CD4-positive, alpha-beta T cell treated with Interleukin-21 for 1 hour (primary cell): ENCODE results near the gene FAM135A.
"Not testable (repeated sequence)": the region's sequence is repeated elsewhere in the genome, so short reads cannot be mapped to it uniquely, and the experiment has no call there.

Experiments
- DNase-seq: peaks from one replicate; pipeline ENCODE4 v3.0.0-alpha.2; 2020

FAM135A gene

DNA sequence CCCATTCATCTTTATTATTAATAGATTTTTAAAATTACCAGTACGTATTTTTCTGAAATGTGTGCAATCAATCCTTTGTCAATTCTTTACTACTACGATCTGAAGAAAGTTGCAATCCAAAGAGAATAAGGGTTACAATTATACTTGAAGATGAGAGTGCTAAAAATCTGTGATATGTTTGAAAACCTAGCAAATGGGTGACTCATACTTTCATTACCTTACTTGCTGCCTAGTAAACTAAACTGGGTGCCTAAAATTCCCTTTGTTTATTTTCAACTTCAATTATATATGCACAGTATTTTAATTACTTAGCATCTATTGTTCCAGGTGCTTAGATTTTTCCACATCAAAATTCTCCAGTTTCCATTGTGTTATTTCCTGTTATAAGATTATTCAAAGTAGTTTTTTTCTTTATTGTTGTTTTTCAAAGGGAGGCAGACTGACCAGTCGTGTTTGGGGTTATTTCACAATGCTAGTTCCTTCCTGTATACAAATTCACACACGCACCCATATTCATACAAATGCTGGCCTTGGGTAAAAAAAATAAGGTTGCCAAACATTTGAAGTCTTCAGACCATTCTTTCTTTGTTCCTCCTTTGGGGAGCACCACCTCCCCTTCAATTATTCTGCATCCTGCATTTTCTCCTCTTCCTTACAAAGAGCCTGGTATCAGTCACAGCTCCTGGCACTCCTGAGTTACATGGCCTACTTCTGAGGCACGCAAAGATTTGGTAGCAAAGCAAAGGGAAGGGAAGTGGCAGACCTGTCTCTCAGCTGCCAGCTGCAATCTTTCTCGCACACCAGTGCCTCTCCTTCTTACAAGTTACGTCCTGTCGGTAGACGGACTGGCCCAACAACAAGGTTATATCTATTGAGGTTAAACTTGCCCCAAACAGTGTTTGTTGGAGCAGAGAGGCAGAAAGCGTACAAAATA is 16.2 kb upstream of the FAM135A start:
- DNase-seq, result no peak

DNA sequence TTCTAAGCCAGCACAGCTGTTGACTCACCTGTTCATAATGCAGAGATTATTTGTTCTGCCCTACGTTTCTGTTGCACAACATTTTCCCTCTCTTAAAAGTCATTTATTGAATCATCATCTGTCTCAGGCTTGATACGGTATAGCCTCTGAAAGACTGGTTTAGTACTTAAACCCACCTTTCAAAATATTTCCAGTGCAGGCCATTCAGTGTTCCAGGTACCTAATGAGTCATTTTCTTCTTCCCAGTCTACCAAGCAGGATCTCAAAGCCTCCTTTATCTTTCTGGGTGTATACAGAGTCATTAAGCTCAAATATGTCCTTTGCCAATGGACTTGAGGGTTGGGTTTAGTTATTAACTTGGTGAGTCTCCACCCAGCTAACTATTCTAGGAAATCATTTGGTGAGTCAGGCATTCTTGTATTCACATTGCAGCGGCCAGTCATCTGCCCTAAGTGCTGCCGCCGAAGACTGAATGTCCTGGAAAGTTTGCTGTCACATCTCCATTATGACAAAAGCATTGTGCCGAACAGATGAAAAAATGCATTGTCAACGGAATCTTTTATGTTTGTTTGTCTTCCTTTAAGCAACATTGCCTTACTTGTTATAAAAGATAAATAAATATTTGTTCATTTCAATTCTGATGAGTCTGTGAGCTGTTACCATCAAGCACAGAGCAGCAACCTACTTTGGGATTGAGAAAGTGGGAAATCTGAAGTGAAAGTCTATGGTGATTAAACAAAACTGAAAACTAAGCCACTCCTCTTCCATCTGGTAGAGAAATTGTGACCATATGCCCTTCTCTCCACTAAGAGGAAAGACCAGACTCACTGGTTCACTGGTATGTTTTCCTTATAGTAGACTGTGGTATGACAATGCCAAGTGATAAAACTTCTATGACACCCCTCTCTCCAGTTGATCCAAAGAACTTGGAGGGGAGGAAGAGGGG is 14.3 kb upstream of the FAM135A start:
- no peak for DNase-seq

DNA sequence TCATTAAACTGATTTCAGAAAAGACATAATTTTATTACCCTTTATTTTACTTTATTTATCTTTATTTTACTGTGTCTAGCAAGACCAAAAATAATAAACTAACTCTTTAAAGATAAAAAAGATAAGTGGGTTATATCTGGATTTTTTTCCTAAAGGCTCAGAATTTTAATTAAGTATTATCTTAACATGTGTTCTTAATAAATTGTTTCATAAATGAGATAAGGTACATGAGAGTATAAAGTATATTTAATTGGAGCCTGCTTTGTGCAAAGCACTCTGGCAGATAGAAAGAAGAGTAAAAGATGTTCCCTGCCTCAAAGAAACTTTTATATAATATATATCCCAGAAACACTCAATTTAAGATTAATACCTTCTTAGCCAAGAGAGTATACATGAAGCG is 8.7 kb upstream of the FAM135A start:
- no peak for DNase-seq

DNA sequence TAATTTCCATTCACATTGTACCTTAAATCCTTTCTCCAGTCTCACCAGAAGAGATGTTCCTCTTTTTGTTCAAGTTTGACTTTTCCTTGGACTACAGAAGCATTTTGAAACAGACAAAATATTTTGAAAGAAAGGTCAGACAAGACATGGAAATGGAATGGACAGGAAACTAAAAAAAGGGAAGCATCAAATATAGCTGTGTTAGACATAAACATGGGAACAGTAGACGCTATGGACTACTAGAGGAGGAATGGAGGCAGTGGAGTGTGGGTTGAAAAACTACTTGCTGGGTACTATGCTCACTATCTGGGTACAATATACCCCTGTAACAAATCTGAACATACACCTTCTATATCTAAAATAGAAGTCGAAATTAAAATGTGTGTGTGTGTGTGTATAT is 4.1 kb upstream of the FAM135A start:
- DNase-seq, result no peak

DNA sequence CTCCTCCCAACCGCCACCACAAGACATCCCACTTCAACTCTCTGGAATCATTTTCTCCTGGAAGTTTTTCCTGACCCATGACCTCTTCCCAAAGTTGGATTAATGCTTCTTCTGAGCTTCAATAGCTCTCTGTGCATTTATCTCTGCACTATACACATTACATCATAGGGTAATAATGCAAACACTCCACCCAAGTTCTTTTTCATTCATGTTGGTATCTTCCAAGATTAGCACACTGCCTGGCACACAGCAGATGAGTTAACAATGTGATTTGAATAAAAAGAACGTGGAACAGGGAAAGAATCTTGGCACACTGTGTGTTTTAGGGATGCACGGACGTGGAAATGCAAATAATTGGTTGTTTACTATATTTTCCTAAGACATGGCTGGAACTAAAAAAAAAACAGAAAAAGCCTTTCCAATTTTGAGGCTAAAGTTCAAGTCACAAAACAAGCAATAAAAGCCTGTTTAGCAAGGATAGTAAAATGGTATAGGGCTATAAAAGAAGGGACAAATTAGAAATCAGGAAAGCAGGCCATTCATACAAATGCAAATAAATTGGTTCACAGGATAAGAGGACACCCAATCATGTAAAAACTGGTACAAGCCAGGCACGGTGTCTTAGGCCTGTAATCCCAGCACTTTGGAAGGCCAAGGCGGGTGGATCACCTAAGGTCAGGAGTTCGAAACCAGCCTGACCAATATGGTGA is 1.6 kb upstream of the FAM135A start:
- DNase-seq, result no peak

DNA sequence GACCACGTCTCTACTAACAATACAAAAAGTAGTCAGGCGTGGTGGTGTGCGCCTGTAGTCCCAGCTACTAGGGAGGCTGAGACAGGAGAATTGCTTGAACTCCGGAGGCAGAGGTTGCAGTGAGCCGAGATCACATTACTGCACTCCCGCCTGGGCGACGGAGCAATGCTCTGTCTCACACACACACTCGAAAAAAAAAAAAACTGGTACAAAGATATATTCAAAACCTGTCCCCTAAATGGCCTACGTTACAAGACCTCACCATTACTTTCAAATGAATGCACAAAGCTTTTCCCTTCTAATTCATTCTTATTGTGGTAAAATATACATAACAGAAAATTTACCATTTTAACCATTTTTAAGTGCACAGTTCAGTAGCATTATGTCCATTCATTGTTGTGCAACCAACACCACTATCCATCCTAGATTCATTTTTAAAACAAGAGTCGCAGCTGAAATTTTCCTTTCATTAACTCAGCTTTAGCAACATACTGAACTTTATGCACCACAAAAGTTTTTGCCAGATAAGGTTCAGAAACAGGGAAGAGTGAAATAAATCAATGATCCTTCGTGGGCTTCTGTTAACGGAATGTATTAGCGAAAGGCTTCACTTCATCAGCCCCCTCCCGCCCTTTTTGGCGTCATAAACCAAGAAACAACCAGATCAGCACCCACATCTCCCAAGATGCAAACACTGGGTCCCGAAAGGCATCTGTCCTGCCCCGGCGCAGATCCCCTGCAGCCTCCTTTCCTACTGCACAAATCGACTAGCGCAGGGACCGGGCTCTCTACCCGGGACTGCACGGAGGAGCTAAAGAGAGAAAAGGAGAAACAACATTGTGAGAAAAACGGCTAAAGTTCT is 825 bp upstream of the FAM135A start:
- DNase-seq, result no peak

DNA sequence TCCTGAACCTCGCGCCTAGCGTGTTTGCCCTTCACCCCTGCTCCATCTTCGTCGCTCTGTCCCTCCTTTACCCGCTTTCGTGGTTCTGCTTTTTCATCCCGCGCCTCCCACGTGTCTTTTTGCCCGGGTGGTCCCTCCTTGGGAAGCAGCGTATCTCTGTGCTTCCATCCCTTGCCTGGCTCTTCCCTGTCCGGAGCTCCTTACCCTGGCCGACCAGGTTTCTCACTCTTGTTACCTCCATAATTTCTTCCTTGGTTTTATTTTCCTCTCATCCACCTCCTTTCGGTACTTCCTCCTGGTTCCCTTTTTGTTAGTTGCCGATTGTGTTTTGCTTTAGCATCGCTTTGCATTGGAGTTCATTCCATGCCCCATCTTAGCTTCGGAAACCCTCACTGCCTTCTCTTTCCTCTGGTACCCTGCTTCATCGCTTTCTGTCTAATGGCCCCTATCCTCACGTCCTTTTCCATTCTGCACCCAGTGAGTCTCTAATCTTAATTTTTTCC is 735 bp downstream of the FAM135A start:
- peak; percentile 10 for DNase-seq

DNA sequence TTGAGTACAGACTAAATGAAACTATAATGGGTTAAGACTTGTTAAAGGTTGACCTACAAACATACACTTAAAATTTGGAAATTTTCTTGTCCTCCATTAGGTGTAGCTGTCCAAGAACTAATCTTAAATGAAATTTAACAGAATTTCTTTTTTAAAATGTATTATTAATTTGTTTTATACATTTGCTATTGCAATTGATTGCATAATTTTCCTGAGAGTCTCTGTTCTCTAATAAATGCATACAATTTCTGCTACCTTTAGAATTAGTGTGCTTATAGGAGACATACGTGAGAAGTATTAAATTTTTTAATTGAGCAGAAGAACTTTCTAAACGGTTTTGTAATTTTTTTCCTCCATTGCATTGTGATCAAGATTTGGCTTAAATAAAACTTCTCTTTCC is 1.5 kb downstream of the FAM135A start:
- DNase-seq, result no peak

DNA sequence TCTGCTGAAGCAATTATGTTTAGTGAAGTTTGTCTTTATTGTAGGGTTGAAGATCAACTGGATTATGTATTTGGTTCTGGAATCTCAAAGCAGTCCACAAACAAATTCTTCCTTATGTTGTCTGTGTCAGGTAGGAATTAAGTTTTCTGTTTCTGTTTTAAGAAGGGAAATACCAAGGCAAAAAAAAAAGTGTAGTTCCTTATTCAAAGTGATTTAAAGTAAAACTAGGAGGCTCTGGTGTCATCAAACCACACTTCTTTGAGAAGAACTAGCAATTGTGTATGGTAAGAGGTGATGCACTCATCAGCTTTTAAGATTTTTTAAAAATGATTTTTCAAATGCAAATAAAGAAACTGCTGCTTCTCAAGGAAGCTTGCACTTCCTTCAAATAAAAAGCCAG is 1.9 kb downstream of the FAM135A start:
- no peak for DNase-seq

DNA sequence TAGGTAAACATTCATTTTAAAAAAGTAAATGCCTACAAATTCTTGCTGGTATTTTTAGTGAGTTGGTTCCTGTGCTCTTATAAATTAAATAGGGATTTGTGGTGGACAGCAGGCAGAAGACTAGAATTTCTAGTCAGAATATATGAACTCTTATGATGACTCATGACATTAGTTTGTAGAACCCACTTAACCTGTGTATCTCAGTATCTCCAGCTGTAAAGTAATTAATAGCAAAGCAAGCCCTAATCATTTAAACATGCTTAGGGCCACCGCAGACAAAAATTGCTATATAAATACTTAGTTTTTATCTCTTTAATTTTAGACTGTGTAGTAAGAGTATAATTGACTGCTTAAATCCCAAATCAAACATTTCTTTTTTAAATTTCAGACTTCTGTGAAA is 2.4 kb downstream of the FAM135A start:
- no peak for DNase-seq

DNA sequence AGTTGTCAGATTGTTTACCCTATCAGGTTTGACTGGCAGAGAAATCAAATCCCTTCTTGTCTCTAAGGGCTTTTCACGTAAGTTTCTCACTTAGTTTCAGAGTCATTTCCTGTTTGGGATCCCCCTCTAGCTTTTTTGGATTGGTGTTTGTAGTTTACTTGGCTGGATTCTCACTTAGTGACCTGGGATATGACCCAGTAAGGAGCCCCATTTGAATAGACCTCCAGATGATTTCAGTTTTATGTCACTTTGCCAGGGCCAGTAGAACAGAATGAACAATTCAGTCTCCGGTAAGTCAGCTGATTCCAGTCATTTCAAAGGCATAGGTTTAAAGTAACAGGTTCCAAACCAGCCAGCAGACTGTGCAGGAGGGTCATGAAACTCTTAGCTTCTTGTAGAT is 8.2 kb downstream of the FAM135A start:
- no peak for DNase-seq

DNA sequence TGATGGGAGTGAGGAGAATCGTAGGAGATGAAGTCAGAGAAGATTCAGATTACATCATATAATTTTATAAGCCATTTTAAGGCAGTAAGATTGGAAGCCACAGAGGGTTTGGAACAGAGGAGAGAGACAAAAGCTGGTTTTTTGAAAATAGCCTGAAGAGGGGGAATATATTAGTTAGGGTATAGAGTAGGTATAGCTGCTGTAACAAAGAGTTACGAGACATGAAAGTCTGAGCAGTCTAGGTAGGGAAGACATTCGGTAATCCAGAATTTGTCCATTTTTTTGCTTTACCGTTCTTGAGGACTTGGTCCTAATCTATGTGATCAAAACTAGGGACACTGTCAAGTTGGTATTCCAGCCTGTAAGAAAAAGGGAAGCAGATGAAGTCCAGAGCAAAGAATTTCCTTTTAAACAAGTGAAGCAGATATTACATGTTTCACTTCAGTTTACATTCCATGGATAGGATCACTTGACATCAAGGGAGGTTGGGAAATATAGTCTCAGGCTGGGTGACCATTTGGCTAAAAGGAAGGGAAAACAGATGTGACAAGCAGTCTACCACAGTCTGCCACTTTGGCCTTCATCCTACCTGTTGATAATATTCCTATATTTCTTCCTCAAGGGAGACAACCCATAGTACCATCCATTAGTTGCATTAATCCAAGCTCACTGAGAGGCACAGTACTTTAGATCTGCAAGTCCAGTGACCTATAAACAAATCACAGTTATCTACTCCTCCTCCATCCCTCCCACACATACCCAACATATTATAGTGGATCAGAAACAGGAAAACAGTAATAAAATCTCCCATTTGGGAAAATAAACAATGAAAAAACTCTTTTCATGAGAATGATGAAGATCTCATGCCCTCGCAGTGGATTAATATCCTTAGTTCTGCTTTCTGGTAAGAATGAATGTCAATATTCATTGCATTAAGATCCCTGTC is 10.2 kb downstream of the FAM135A start:
- no peak for DNase-seq

DNA sequence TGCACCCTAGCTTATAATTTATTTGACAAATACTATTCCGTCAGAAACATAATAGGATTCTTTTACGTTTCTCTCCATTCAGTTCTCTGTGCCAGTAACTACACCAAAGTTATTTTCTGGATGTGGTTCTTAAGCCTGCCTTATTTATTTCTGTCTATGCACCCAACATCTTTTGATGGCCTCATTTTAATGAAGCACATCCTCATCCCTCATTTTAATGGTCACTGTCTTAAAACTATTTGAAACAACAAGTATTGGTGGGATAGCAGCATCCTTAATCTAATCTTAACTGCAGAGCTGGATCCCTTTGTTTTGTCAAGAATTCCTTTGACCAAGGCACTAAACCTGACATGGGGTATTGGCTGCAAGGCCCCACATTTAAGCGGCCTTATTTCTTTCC is 11.0 kb downstream of the FAM135A start:
- no peak for DNase-seq

DNA sequence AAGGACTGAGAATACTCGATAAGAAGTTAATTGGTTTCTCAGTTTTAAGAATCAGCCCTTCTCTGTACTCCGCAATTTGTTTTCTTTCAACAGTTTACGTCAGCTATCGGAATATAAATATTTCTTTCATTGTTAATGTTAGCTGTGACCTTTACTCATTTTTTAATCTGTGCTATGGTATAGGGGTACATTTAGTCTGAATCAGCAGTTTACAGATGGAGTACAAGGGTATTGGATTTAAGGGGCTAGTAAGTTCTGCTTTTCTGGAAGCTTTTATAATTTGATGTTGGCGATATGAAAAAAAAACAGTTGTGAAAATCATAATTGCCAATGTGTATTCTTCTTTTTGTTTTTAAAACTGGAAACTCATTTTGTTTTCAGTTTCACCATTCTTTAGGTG is 23.0 kb downstream of the FAM135A start:
- no peak for DNase-seq

DNA sequence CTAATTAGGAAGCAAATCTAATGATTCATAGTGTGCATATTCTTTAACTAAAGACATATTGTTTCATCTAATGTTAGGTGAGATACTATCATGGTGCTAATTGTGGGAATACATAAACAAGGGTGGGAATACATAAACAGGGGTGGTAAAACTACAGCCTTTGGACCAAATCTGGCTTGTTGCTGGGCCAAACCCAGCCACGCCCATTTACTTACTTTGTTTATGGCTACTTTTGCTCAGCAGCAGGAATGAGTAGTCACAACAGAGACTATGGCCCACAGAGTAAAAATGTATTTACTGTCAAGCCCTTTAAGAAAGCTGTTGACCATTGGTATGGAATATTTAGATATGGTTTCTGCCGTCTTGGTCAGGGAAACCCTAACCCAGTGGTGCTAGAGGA is 31.7 kb downstream of the FAM135A start:
- no peak for DNase-seq

DNA sequence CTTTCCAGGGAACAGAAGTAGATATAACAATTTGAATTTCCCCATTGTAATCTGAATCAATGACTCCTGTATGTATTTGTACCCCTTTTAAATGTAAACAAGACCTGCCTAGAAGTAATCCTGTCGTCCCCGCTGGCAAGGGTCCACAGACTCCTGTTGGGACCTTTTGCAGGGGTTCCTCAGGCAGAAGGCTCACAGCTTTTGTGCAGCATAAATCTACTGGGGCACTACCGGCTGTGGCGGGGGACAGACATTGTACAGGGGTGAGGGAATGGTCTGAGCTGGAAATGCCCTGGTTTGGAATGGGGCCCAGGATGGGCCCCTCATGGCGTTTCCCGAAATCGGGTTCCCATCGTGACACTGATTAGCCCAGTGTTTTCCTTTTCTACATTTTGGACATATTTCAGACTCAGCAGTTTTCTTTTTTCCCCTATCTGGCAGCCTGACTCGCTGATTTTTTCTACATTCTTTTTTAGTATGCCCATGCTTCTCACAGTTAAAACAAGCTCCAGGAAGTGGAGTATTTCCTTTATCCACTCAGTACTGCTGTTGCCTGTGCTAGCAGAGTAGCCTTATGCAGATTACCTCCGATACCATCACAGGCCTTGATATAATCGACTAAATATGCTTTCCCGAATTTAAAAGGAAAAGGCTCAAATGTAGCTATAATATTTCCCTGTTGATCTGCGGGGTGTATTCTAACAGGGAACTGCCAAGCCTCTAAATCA is 34.2 kb downstream of the FAM135A start:
- DNase-seq, result not testable (repeated sequence)

DNA sequence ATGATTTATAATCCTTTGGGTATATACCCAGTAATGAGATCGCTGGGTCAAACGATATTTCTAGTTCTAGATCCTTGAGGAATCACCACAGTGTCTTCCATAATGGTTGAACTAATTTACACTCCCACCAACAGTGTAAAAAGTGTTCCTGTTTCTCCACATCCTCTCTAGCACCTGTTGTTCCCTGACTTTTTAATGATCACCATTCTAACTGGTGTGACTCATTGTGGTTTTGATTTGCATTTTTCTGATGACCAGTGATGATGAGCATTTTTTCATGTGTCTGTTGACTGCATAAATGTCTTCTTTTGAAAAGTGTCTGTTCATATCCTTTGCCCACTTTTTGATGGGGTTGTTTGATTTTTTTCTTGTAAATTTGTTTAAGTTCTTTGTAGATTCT is 40.6 kb downstream of the FAM135A start:
- DNase-seq, result not testable (repeated sequence)

DNA sequence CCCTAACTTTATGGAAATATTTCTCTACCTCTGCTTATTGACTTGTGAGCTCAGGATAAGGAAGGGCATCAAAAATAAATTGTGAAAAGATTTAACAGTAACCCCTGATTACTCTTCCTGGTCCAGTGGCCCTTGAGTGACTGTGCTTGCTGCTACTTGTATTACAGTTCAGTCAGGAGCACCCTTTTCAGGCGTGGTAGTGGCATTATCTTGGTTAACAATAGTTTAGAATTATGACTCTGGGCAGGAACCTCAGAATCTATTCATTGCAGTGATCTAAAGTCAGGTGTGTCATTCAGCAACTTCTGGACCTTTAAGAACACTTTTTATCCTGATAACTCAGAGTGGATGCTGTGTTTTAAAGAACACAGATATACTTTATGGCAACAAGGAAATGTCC is 43.4 kb downstream of the FAM135A start:
- no peak for DNase-seq

DNA sequence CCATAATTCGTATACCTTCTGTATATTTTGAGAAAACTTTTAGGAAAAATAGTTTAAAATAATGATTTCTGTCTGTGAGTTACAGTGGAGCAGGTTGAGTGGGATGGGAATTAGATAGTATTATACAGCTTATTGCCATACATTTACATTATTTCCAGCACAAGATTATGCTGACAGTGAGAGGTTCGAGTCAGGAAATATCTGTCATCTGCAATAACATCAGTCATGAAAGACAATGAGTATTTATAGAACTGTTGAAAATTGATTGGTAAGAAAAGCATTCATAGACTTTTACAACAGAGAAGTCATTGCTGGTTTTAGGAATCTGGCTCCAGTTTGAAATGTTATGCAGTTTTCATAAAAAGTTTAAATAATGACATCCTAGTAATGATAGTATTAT is 45.9 kb downstream of the FAM135A start:
- no peak for DNase-seq

DNA sequence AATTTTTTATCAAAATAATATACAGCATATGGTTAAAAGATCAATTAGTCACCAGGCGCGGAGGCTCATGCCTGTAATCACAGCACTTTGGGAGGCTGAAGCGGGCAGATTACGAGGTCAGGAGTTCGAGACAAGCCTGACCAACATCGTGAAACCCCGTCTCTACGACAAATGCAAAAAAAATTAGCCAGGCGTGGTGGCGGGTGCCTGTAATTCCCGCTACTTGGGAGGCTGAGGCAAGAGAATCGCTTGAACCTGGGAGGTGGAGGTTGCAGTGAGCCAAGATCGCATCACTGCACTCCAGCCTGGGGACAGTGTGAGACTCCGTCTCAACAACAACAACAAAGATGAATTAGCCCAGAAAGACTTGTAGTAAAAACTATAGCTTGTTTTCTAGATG is 46.4 kb downstream of the FAM135A start:
- DNase-seq, result not testable (repeated sequence)
